Activated CD4-positive, alpha-beta T cell treated with anti-CD3 and anti-CD28 coated beads, Interleukin-2, amount 10 ng/mL, durations not matched to agents 24 days and 14 days (primary cell): ENCODE results near the gene NONO. TPM values are rescaled to one million over a fixed set of nuclear protein-coding genes. Genes with fewer than 3 reads are reported as not detected.
A peak's percentile ranks its signal among the peaks of the same experiment; 100 is the strongest.
"Not testable (repeated sequence)": the region's sequence is repeated elsewhere in the genome, so short reads cannot be mapped to it uniquely, and the experiment has no call there.

Source experiments
- DNase-seq: peaks from one replicate; pipeline ENCODE4 v3.0.0; 2022
- H3K27ac Mint-ChIP-seq: one replicate; pipeline ENCODE4 v1.8.0; 2022; ENCODE audit warnings: mild to moderate bottlenecking, mixed read lengths
- H3K27me3 Mint-ChIP-seq: one replicate; pipeline ENCODE4 v1.8.0; 2022; ENCODE audit warnings: mixed read lengths
- H3K36me3 Mint-ChIP-seq: one replicate; pipeline ENCODE4 v1.8.0; 2022; ENCODE audit warnings: low read depth, mild to moderate bottlenecking, mixed read lengths
- H3K4me1 Mint-ChIP-seq: one replicate; pipeline ENCODE4 v1.8.0; 2021; ENCODE audit warnings: mixed read lengths
- H3K4me3 Mint-ChIP-seq: one replicate; pipeline ENCODE4 v1.8.0; 2022; ENCODE audit warnings: mild to moderate bottlenecking, moderate library complexity, mixed read lengths
- H3K9me3 Mint-ChIP-seq: one replicate; pipeline ENCODE4 v1.8.0; 2021; ENCODE audit warnings: mixed read lengths
- intact Hi-C: fragments of 100-400 bp; cut with micrococcal nuclease; formaldehyde crosslinking; loops from one replicate; pipeline ENCODE4 v1.15.1; 2023
- total RNA-seq: library from RNA; stranded (reverse); gene quantifications from 2 replicates; pipeline ENCODE4 v1.2.3, GENCODE V29; 2022

Gene NONO
- total RNA-seq, 1 donor from 2014 or later, result 580 TPM

- no peaks in the 10 kb centered on the region for H3K9me3 Mint-ChIP-seq
- peaks cover 19% of the 10 kb centered on the region for H3K4me1 Mint-ChIP-seq
- no peak for DNase-seq
- H3K36me3 Mint-ChIP-seq, result peaks cover 66% of the 10 kb centered on the region
- H3K27me3 Mint-ChIP-seq, result no peaks in the 10 kb centered on the region
- H3K27ac Mint-ChIP-seq, result peak within 1 kb of the TSS; percentile 57
- intact Hi-C loops, result no loop called here
- no peak within 1 kb of the TSS for H3K4me3 Mint-ChIP-seq
These were observed 17.9 kb downstream of the NONO start, which contains the start of gene ITGB1BP2 for GRCh38 chrX:71301195-71301924. TSS of gene ITGB1BP2 (plus strand) at chrX:71301750. CDS start at chrX:71301807, 57 bp downstream.

GRCh38 chrX:71302461-71303213 lies 19.2 kb downstream of the NONO start:
- H3K9me3 Mint-ChIP-seq, result no peaks in the 10 kb centered on the region
- DNase-seq, result no peak
- H3K36me3 Mint-ChIP-seq, result peaks cover 54% of the 10 kb centered on the region
- peak overlapping the region; percentile 53 for H3K27ac Mint-ChIP-seq
- intact Hi-C loops, result no loop called here
- no peaks in the 10 kb centered on the region for H3K27me3 Mint-ChIP-seq
- no peak overlapping the region for H3K4me3 Mint-ChIP-seq
- H3K4me1 Mint-ChIP-seq, result peaks cover 19% of the 10 kb centered on the region

GRCh38 chrX:71304561-71304960 lies 21.1 kb downstream of the NONO start:
- H3K4me3 Mint-ChIP-seq, result no peak overlapping the region
- DNase-seq, result no peak
- H3K4me1 Mint-ChIP-seq, result peaks cover 17% of the 10 kb centered on the region
- intact Hi-C loops, result no loop called here
- no peaks in the 10 kb centered on the region for H3K27me3 Mint-ChIP-seq
- peak overlapping the region; percentile 53 for H3K27ac Mint-ChIP-seq
- no peaks in the 10 kb centered on the region for H3K9me3 Mint-ChIP-seq
- H3K36me3 Mint-ChIP-seq, result peaks cover 43% of the 10 kb centered on the region

- no peak overlapping the region for H3K4me3 Mint-ChIP-seq
- H3K36me3 Mint-ChIP-seq, result peaks cover 7% of the 10 kb centered on the region
- DNase-seq, result no peak
- intact Hi-C loops, result no loop called here
- no peaks in the 10 kb centered on the region for H3K9me3 Mint-ChIP-seq
- H3K27ac Mint-ChIP-seq, result no peak overlapping the region
- H3K4me1 Mint-ChIP-seq, result no peaks in the 10 kb centered on the region
- no peaks in the 10 kb centered on the region for H3K27me3 Mint-ChIP-seq
These were observed 32.5 kb downstream of the NONO start for GRCh38 chrX:71315917-71316316.

GRCh38 chrX:71316959-71317358 lies 33.5 kb downstream of the NONO start:
- H3K36me3 Mint-ChIP-seq, H3K27ac Mint-ChIP-seq, H3K27me3 Mint-ChIP-seq, DNase-seq, intact Hi-C loops, H3K4me1 Mint-ChIP-seq, H3K9me3 Mint-ChIP-seq, H3K4me3 Mint-ChIP-seq: not testable (repeated sequence)

GRCh38 chrX:71320126-71320525 lies 36.7 kb downstream of the NONO start:
- Mint-ChIP-seq H3K27ac (no peak overlapping the region), H3K36me3 (peaks cover 15% of the 10 kb centered on the region), H3K4me3 (no peak overlapping the region), H3K27me3 (no peaks in the 10 kb centered on the region), H3K4me1 (no peaks in the 10 kb centered on the region), H3K9me3 (no peaks in the 10 kb centered on the region)
- DNase-seq, result no peak
- intact Hi-C loops, result no loop called here

- Mint-ChIP-seq H3K27me3 (no peaks in the 10 kb centered on the region), H3K36me3 (peaks cover 17% of the 10 kb centered on the region), H3K9me3 (no peaks in the 10 kb centered on the region), H3K4me3 (no peak overlapping the region), H3K27ac (no peak overlapping the region), H3K4me1 (no peaks in the 10 kb centered on the region)
- DNase-seq, result no peak
- intact Hi-C loops, result no loop called here
These were observed 38.3 kb downstream of the NONO start for GRCh38 chrX:71321731-71322130.

GRCh38 chrX:71324452-71324851 lies 41.0 kb downstream of the NONO start:
- H3K36me3 Mint-ChIP-seq, result peaks cover 21% of the 10 kb centered on the region
- not testable (repeated sequence) for H3K27ac Mint-ChIP-seq

GRCh38 chrX:71326394-71326793 lies 43.0 kb downstream of the NONO start:
- no peak overlapping the region for H3K27ac Mint-ChIP-seq
- no peaks in the 10 kb centered on the region for H3K27me3 Mint-ChIP-seq
- no peak for DNase-seq
- intact Hi-C loops, result no loop called here
- no peak overlapping the region for H3K4me3 Mint-ChIP-seq
- no peaks in the 10 kb centered on the region for H3K4me1 Mint-ChIP-seq
- no peaks in the 10 kb centered on the region for H3K9me3 Mint-ChIP-seq
- H3K36me3 Mint-ChIP-seq, result peaks cover 26% of the 10 kb centered on the region

More at GRCh38 chrX:71324452-71324851, 41.0 kb downstream of the NONO start:
- H3K4me3 Mint-ChIP-seq, DNase-seq, H3K27me3 Mint-ChIP-seq, H3K4me1 Mint-ChIP-seq, intact Hi-C loops, H3K9me3 Mint-ChIP-seq: not testable (repeated sequence)

- H3K36me3 Mint-ChIP-seq, H3K27me3 Mint-ChIP-seq, intact Hi-C loops, H3K27ac Mint-ChIP-seq, H3K4me3 Mint-ChIP-seq, DNase-seq, H3K4me1 Mint-ChIP-seq, H3K9me3 Mint-ChIP-seq: not testable (repeated sequence)
These were observed 65.8 kb downstream of the NONO start for GRCh38 chrX:71349151-71349665.

- H3K4me1 Mint-ChIP-seq, H3K9me3 Mint-ChIP-seq, DNase-seq, H3K27ac Mint-ChIP-seq, intact Hi-C loops, H3K27me3 Mint-ChIP-seq, H3K4me3 Mint-ChIP-seq, H3K36me3 Mint-ChIP-seq: not testable (repeated sequence)
These were observed 66.4 kb downstream of the NONO start for GRCh38 chrX:71349867-71350266.

Other genes starting within 250 kb of the NONO start
- 56.0 and 57.1 TPM in 2 replicates for gene SNX12, start 215.3 kb upstream of the NONO start, total RNA-seq
- 9.4 and 9.8 TPM in 2 replicates for gene FOXO4, start 187.8 kb upstream of the NONO start, total RNA-seq
- gene CXorf65, start 176.9 kb upstream of the NONO start, total RNA-seq, result 17.9 and 24.9 TPM in 2 replicates
- 337 and 348 TPM in 2 replicates for gene IL2RG, start 172.1 kb upstream of the NONO start, total RNA-seq
- gene MED12, start 165.0 kb upstream of the NONO start, total RNA-seq, result 61.0 and 65.9 TPM in 2 replicates
- gene NLGN3, start 138.8 kb upstream of the NONO start, total RNA-seq, result 1.0 and 1.1 TPM in 2 replicates
- gene GJB1, start 60.4 kb upstream of the NONO start, total RNA-seq, result not detected in 2 replicates
- 16.9 and 20.1 TPM in 2 replicates for gene ZMYM3, start 29.5 kb upstream of the NONO start, total RNA-seq
- gene ITGB1BP2, start 18.1 kb downstream of the NONO start, total RNA-seq, result 6.4 and 7.3 TPM in 2 replicates
- 46.7 and 47.8 TPM in 2 replicates for gene TAF1, start 82.7 kb downstream of the NONO start, total RNA-seq
- gene OGT, start 249.5 kb downstream of the NONO start, total RNA-seq, result 284 and 301 TPM in 2 replicates